Stimulated activated CD4-positive, alpha-beta T cell treated with anti-CD3 and anti-CD28 coated beads, Interleukin-2, amount 100 ng/mL, for 48 hours (primary cell): ENCODE results near the gene LAMC2.

Experiments
- DNase-seq, 2 donors: peaks; one replicate each; pipeline ENCODE4 v3.0.0-alpha.2; 2020

LAMC2 gene

GRCh38 chr1:183215076-183215720 lies 29.1 kb downstream of the LAMC2 start:
- no peak for DNase-seq

- DNase-seq = no peak
Observed at GRCh38 chr1:183215936-183216335, 29.9 kb downstream of the LAMC2 start.

DNA sequence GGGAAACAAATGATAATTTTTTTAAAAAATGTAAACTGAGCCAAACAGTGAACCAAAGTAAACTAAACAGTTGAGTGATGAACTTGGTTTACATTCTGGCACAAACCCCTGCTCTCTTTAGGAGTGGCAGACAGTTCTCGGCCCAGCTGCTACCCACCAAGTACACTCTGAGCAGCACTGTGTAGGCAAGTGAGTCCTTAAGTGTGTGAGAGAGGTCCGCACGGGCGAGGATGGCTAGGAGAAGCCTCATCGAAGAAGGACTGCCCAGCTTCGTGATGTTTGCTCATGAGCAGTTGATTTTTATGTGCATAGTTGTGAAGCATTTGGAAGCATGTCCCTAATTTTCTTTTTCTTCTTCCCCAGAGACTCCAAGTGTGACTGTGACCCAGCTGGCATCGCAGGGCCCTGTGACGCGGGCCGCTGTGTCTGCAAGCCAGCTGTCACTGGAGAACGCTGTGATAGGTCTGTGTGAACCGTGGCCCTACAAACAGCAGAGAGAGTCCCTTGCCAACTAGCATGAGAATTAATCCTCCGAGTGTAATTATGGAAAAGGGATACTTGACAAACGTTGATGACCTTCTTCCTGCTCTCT lies 32.1 kb downstream of the LAMC2 start:
- no peak for DNase-seq

- DNase-seq = peak in 1 of 2 donors; percentile 11
Observed at GRCh38 chr1:183218971-183219615, 33.0 kb downstream of the LAMC2 start.

GRCh38 chr1:183219616-183220009 lies 33.5 kb downstream of the LAMC2 start:
- DNase-seq = no peak

DNA sequence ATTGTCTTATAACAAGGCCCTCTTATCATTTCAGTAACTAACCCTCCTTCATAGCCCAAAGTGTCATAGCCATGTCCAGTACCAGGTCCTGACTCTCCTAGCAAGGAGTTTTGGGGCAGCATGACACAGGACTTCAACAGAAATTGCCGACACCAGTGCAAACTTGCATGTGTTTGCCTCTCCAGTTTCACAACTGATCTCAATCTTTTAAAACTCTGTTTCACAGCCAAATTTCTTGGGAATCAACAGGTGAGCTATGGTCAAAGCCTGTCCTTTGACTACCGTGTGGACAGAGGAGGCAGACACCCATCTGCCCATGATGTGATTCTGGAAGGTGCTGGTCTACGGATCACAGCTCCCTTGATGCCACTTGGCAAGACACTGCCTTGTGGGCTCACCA lies 36.8 kb downstream of the LAMC2 start:
- no peak for DNase-seq

GRCh38 chr1:183223467-183223866 lies 37.4 kb downstream of the LAMC2 start:
- DNase-seq = no peak

GRCh38 chr1:183226361-183226760 lies 40.3 kb downstream of the LAMC2 start:
- DNase-seq = no peak

DNA sequence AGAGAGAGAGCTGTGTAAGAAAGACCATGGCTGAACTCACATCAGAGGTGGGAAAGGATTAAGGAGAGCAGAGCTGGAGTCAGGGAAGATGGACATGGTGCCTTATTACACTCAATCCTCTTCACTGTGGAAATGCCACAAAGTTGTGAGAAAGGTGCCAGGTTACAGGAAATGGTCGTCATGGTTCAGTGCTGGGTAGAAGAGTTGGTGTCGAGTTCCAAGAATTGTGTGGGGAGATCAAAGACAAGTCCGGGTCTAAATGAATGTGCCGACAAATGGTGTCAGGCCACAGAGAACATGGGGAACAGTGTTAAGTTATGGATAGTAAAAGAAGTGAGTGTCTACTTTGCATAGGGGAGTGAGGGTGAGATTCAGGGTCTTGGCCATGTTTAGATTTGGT lies 40.9 kb downstream of the LAMC2 start:
- no peak for DNase-seq

GRCh38 chr1:183227422-183228346 lies 41.6 kb downstream of the LAMC2 start:
- DNase-seq = peak; percentile 36 to 43

- no peak for DNase-seq
Observed at GRCh38 chr1:183228347-183229220, 42.5 kb downstream of the LAMC2 start.

DNA sequence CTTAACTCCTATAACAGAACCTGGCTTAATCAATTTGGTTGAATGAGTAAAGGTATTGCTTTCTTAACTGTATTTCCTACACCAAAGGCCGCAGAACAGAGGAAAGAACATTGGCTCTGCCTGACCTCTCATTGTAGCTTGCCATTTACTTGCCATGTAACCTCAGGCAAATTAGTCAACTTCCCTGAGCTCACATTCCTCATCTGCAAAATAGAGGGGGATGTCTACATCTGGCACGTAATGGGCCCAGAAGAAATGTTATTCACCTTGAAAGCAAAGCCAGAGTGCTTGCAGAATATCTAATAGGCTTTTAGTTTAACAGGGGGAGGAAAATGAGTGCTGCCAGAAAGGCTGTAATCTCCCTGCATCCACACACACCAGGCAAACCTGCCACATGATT lies 44.3 kb downstream of the LAMC2 start:
- no peak for DNase-seq

- DNase-seq = no peak
Observed at GRCh38 chr1:183231545-183231944, 45.5 kb downstream of the LAMC2 start.

- DNase-seq = no peak
Observed at GRCh38 chr1:183233113-183233512, 47.0 kb downstream of the LAMC2 start.

DNA sequence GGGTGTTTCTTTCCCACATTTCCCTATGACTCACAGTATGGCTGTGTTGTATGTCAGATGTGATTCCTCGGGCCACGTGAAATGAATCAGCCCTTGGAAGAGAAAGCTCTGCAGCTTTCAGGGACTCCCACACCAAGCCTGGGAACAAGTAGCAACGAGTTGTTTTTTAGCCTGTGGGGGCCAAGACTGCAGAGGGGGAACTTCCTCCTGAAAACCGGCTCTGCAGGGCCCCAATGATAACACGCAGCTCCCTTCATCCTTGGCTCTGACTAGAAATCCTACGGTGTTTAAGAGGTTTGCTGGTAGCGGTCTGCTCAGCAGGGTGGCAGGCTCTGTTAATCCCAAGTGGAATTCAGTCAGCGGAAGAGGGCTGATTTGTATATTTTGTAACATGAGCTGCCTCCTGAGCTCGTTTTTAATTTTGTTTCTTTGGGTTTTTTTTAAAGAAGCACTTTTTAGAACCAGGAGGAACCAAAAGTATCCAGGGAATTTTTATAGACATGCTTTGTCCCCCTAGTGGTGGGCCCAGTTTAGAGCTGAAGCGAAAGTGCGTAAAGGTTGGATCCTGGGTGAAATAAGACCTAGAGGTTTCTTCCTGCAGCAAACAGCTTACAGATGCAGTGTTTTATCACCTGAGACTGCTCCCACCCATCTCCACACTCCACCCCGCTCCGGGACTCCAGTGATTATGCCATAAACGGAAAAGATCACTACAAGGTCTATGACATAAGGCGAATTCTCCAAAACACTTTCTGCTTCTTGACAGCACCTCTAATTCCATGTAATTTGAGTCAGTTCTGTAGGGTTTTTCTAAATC lies 48.8 kb downstream of the LAMC2 start:
- DNase-seq = no peak

DNA sequence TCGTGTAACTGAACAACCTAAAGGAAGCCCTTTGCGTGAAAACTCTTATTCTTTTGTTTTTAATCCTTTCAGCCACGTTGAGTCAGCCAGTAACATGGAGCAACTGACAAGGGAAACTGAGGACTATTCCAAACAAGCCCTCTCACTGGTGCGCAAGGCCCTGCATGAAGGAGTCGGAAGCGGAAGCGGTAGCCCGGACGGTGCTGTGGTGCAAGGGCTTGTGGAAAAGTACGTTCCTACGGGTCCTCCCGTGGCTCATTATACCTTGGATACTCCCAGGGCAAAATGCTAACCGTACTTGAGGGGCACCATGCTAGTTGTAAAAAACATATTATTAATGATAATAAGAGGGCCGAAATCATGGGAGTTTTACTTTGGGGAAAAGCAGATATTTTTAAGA lies 49.4 kb downstream of the LAMC2 start:
- no peak for DNase-seq

DNA sequence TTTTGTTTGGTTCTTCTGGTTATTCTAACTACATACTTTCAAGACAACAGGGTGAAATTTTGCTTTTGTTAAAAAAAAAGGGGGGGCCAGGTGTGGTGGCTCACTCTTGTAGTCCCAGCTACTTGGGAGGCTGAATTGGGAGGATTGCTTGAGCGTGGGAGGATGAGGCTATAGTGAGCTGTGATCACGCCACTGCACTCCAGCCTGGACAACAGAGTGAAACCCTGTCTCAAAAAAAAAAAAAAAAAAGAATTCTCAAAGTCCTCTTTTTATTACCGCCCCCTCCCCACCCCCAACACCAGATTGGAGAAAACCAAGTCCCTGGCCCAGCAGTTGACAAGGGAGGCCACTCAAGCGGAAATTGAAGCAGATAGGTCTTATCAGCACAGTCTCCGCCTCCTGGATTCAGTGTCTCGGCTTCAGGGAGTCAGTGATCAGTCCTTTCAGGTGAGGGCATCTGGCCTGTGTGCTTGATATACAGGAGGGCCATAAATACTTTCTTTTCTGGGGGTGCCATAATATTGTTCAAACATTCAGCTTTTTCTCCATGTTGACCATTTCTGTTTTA lies 50.2 kb downstream of the LAMC2 start:
- no peak for DNase-seq

DNA sequence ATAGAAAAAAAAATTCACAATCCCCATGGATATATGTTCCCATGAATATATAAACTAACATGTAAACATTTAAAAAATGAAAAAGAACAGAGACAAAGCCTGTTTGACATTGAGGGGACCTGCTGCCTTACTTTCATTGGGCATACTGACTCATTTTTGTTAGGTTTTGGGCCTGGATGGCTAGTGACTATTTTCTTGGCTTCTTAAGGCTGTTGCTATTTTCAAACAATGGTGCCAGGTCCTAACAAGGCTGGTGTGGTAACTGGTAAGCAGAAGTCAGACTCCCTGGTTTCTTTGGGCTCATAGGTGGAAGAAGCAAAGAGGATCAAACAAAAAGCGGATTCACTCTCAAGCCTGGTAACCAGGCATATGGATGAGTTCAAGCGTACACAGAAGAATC lies 51.0 kb downstream of the LAMC2 start:
- no peak for DNase-seq

DNA sequence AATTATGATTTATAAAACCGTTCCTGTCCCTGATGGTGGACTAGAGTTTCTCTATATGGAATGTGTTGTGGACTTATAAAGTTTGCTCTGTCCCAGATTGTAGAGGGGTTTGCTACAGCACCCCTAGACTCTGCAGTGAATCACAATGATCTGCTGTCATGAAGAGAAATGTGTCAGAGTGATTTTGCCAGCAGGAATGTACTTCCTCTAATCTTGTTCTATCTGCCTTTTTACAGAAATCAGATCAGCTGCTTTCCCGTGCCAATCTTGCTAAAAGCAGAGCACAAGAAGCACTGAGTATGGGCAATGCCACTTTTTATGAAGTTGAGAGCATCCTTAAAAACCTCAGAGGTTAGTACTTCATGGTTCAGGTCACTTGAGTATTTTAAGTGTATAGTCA lies 52.0 kb downstream of the LAMC2 start:
- no peak for DNase-seq

- no peak for DNase-seq
Observed at GRCh38 chr1:183239220-183239742, 53.2 kb downstream of the LAMC2 start.
